ENCODE measurements around the gene ADIPOR1. TPM values are rescaled to one million over a fixed set of nuclear protein-coding genes. Genes with fewer than 3 reads are reported as not detected.

Gene ADIPOR1
- polyA plus RNA-seq, 1 of the 3 experiments (the other 2 are of a cell fraction): 82.2 TPM

GRCh38 chr1:202994756-202995155 lies 36.6 kb upstream of the ADIPOR1 start:
- Histone ChIP-seq H3K27me3 (ENCODE audit: insufficient read depth) (peaks cover 20% of the 10 kb centered on the region; the same call in 1 of the 2 replicates), H3K9me2 (no peaks in the 10 kb centered on the region), H3K9ac (no peak overlapping the region), H3K27ac (ENCODE audit: low read depth in 2 of 2, low read length in 1 of 2) (no peak overlapping the region), H3K4me2 (no peak overlapping the region), H4K20me1 (ENCODE audit: insufficient read depth) (no peaks in the 10 kb centered on the region), H3K36me3 (replicated peaks in 1 of 2; ENCODE audit: control insufficient read depth in 1 of 2, insufficient read depth in 2 of 2, low read length in 1 of 2) (no peaks in the 10 kb centered on the region), H2AFZ (ENCODE audit: low read depth) (no peak overlapping the region), H3K4me3 (ENCODE audit: low read depth in 2 of 2, low read length in 1 of 2) (no peak overlapping the region), H3F3A (replicated peaks; ENCODE audit: insufficient read depth) (no peaks in the 10 kb centered on the region), H3K79me2 (ENCODE audit: insufficient read depth) (no peaks in the 10 kb centered on the region), H3K9me3 (no peaks in the 10 kb centered on the region), H3K4me1 (ENCODE audit: control insufficient read depth in 1 of 2, insufficient read depth in 2 of 2, low read depth in 1 of 2, low read length in 1 of 2) (no peaks in the 10 kb centered on the region)
- no peak for DNase-seq
- ChIA-PET CTCF (interaction anchor here (1.1 to 1.6 kb wide), 2 partner anchors 19 to 34 kb away, joined by 3 to 5 read pairs; no protein-coding TSS in a partner anchor), POLR2A (interaction anchor here (1.9 kb wide), 1 partner anchor 12 kb away, joined by 7 read pairs; the partner anchor contains the start of gene TMEM183A)
- 32% methylated on average over 3 of the region's 3 CpGs for WGBS (ENCODE audit: low lambda C conversion rate)
- no peak for TF ChIP-seq TAF1 (IDR thresholded peaks at IDR 0.05; ENCODE audit: borderline replicate concordance, low read depth, low read length)
- TF ChIP-seq NFIC (IDR thresholded peaks at IDR 0.05; ENCODE audit: borderline replicate concordance): no peak
- TF ChIP-seq REST (IDR thresholded peaks at IDR 0.05; ENCODE audit: low read depth, low read length): no peak
- no peak for TF ChIP-seq EZH2phosphoT487 (IDR thresholded peaks at IDR 0.05; ENCODE audit: borderline replicate concordance, low read depth)
- TF ChIP-seq TEAD4 (IDR thresholded peaks at IDR 0.05; ENCODE audit: borderline replicate concordance, insufficient read depth): no peak
- TF ChIP-seq YY1 (IDR thresholded peaks at IDR 0.05; ENCODE audit: low read depth): no peak
- no peak for TF ChIP-seq NRF1 (IDR thresholded peaks at IDR 0.05; ENCODE audit: low read depth, low read length)
- no peak for TF ChIP-seq RAD21 (IDR thresholded peaks at IDR 0.05; ENCODE audit: low read length)
- TF ChIP-seq GATA2 (CRISPR knock-in tag; IDR thresholded peaks at IDR 0.05): no peak

- Histone ChIP-seq H3K4me1 (ENCODE audit: control insufficient read depth in 1 of 2, insufficient read depth in 2 of 2, low read depth in 1 of 2, low read length in 1 of 2) (no peaks in the 10 kb centered on the region), H4K20me1 (ENCODE audit: insufficient read depth) (no peaks in the 10 kb centered on the region), H3K9ac (no peak overlapping the region), H3K36me3 (replicated peaks in 1 of 2; ENCODE audit: control insufficient read depth in 1 of 2, insufficient read depth in 2 of 2, low read length in 1 of 2) (no peaks in the 10 kb centered on the region), H3K4me3 (ENCODE audit: low read depth in 2 of 2, low read length in 1 of 2) (no peak overlapping the region), H3K27me3 (ENCODE audit: insufficient read depth) (peaks cover 32% of the 10 kb centered on the region), H2AFZ (ENCODE audit: low read depth) (no peak overlapping the region), H3K9me3 (no peaks in the 10 kb centered on the region), H3K4me2 (no peak overlapping the region), H3F3A (replicated peaks; ENCODE audit: insufficient read depth) (no peaks in the 10 kb centered on the region), H3K79me2 (ENCODE audit: insufficient read depth) (no peaks in the 10 kb centered on the region), H3K9me2 (no peaks in the 10 kb centered on the region), H3K27ac (ENCODE audit: low read depth in 2 of 2, low read length in 1 of 2) (no peak overlapping the region)
- DNase-seq: no peak
- ChIA-PET POLR2A (no interaction called here), CTCF (interaction anchor here (1.0 to 2.1 kb wide), 3 partner anchors 8 to 276 kb away, joined by 3 to 13 read pairs (median 5); partner anchors contain the start of gene TMEM183A)
- TF ChIP-seq NFIC (IDR thresholded peaks at IDR 0.05; ENCODE audit: borderline replicate concordance) (no peak), CHD2 (IDR thresholded peaks at IDR 0.05; ENCODE audit: low read length, partially characterized antibody) (no peak)
These were observed 33.0 kb upstream of the ADIPOR1 start for GRCh38 chr1:202991112-202991511.

All from SK-N-SH (cell line).